GM21825 (cell line): ENCODE measurements around the gene SPIN1.

Source experiments
- ATAC-seq: cut with Tn5 transposase; IDR thresholded peaks from one replicate; pipeline ENCODE4 v1.9.1; 2021; ENCODE audit warnings: mild to moderate bottlenecking, moderate library complexity; ENCODE audit not compliant: unreplicated experiment

Gene SPIN1

GRCh38 chr9:88433583-88434255 is 45.5 kb downstream of the SPIN1 start:
- no peak for ATAC-seq

- no peak for ATAC-seq
Observed at GRCh38 chr9:88435336-88435735, 47.1 kb downstream of the SPIN1 start.

- ATAC-seq = no peak
Observed at GRCh38 chr9:88436379-88436778, 48.1 kb downstream of the SPIN1 start.

- ATAC-seq = no peak
Observed at GRCh38 chr9:88437210-88438146, 49.2 kb downstream of the SPIN1 start.

- ATAC-seq = no peak
Observed at GRCh38 chr9:88438811-88439210, 50.6 kb downstream of the SPIN1 start.

- ATAC-seq = no peak
Observed at GRCh38 chr9:88441301-88442007, 53.2 kb downstream of the SPIN1 start.

- ATAC-seq = no peak
Observed at GRCh38 chr9:88443480-88444113, 55.4 kb downstream of the SPIN1 start.

- no peak for ATAC-seq
Observed at GRCh38 chr9:88446728-88447127, 58.5 kb downstream of the SPIN1 start.

GRCh38 chr9:88447431-88447830 is 59.2 kb downstream of the SPIN1 start:
- no peak for ATAC-seq

- ATAC-seq = no peak
Observed at GRCh38 chr9:88451160-88451559, 62.9 kb downstream of the SPIN1 start.

- ATAC-seq = no peak
Observed at GRCh38 chr9:88458716-88459465, 70.6 kb downstream of the SPIN1 start.

GRCh38 chr9:88460587-88461332 is 72.5 kb downstream of the SPIN1 start:
- no peak for ATAC-seq

- no peak for ATAC-seq
Observed at GRCh38 chr9:88462191-88462590, 73.9 kb downstream of the SPIN1 start.

GRCh38 chr9:88464851-88465250 is 76.6 kb downstream of the SPIN1 start:
- ATAC-seq = no peak

GRCh38 chr9:88468226-88468625 is 80.0 kb downstream of the SPIN1 start:
- ATAC-seq = no peak

- ATAC-seq = no peak
Observed at GRCh38 chr9:88476491-88477271, 88.4 kb downstream of the SPIN1 start.

GRCh38 chr9:88477300-88477751 is 89.1 kb downstream of the SPIN1 start:
- ATAC-seq = no peak

- ATAC-seq = no peak
Observed at GRCh38 chr9:88478246-88478645, 90.0 kb downstream of the SPIN1 start.

- ATAC-seq = no peak
Observed at GRCh38 chr9:88481933-88482332, 93.7 kb downstream of the SPIN1 start.
